ENCODE data around the gene ZNF234. TPM values are rescaled to one million over a fixed set of nuclear protein-coding genes. Genes with fewer than 3 reads are reported as not detected.

Gene ZNF234
- total RNA-seq, 1 experiment from 2014 or later = 6.4 TPM

GRCh38 chr19:44151491-44151890, 10.1 kb downstream of the ZNF234 start:
- TF ChIP-seq POLR2AphosphoS5 (IDR thresholded peaks at IDR 0.05; ENCODE audit: low read depth, low read length) (no peak), SIN3A (IDR thresholded peaks at IDR 0.05; ENCODE audit: borderline replicate concordance, insufficient read depth, low read depth, low read length) (no peak), REST (IDR thresholded peaks at IDR 0.05; ENCODE audit: insufficient read depth in 1 of 2, low read depth in 2 of 2, low read length in 1 of 2) (no peak), CTCF (IDR thresholded peaks at IDR 0.05) (no peak)

GRCh38 chr19:44156475-44156874, 15.1 kb downstream of the ZNF234 start:
- intact Hi-C loops (cut with micrococcal nuclease; ENCODE audit: unreplicated experiment) = no loop called here
- in situ Hi-C loops (cut with HindIII; ENCODE audit: low pct_unique_long_range_greater_than_20kb, low sequenced_read_pairs) = no loop called here
- Histone ChIP-seq H3K4me1 (ENCODE audit: control insufficient read depth, insufficient read depth, low read length) (no peaks in the 10 kb centered on the region), H3K4me3 (ENCODE audit: low read depth in 2 of 2, low read length in 2 of 2) (no peak overlapping the region), H3K36me3 (ENCODE audit: control insufficient read depth, insufficient read depth, low read length) (peaks cover 4% of the 10 kb centered on the region; the same call in 1 of the 2 replicates), H3K27me3 (ENCODE audit: control insufficient read depth, insufficient read depth, low read length) (no peaks in the 10 kb centered on the region), H3K9me3 (ENCODE audit: control insufficient read depth, insufficient read depth, low read depth, low read length) (peaks cover 40% of the 10 kb centered on the region), H3K27ac (ENCODE audit: low read length) (no peak overlapping the region)
- ChIA-PET CTCF (no interaction called here), POLR2A (no interaction called here)
- no peak for ATAC-seq
- BruUV-seq (replicated peaks) = TSS peak; percentile 52
- no peak for DNase-seq (ENCODE audit: low read depth, low spot score)
- TF ChIP-seq SIN3A (IDR thresholded peaks at IDR 0.05; ENCODE audit: borderline replicate concordance, insufficient read depth, low read depth, low read length) = no peak
- no peak for TF ChIP-seq CTCF (IDR thresholded peaks at IDR 0.05)
- TF ChIP-seq TCF7L2 (IDR thresholded peaks at IDR 0.05; ENCODE audit: low read depth, low read length) = no peak
- TF ChIP-seq POLR2AphosphoS5 (IDR thresholded peaks at IDR 0.05; ENCODE audit: low read depth, low read length) = no peak
- TF ChIP-seq REST (IDR thresholded peaks at IDR 0.05; ENCODE audit: insufficient read depth in 1 of 2, low read depth in 2 of 2, low read length in 1 of 2) = no peak

More at GRCh38 chr19:44151491-44151890, 10.1 kb downstream of the ZNF234 start:
- H3K9me3 ChIP-seq (ENCODE audit: control insufficient read depth, insufficient read depth, low read depth, low read length) = peaks cover 25% of the 10 kb centered on the region
- peaks cover 4% of the 10 kb centered on the region; the same call in 1 of the 2 replicates for H3K36me3 ChIP-seq (ENCODE audit: control insufficient read depth, insufficient read depth, low read length)
- ATAC-seq (no peak), DNase-seq (ENCODE audit: low read depth, low spot score) (no peak)
- H3K4me3 ChIP-seq (ENCODE audit: low read depth in 2 of 2, low read length in 2 of 2) = no peak overlapping the region
- intact Hi-C loops (cut with micrococcal nuclease; ENCODE audit: unreplicated experiment) = no loop called here
- no TSS peak for BruUV-seq (replicated peaks)
- in situ Hi-C loops (cut with HindIII; ENCODE audit: low pct_unique_long_range_greater_than_20kb, low sequenced_read_pairs) = no loop called here
- no peak overlapping the region for H3K27ac ChIP-seq (ENCODE audit: low read length)
- no peaks in the 10 kb centered on the region for H3K27me3 ChIP-seq (ENCODE audit: control insufficient read depth, insufficient read depth, low read length)
- ChIA-PET POLR2A (no interaction called here), CTCF (no interaction called here)
- no peaks in the 10 kb centered on the region for H3K4me1 ChIP-seq (ENCODE audit: control insufficient read depth, insufficient read depth, low read length)

All from Panc1 (cell line).